HG03066 (cell line): ENCODE measurements around the gene SAXO2.
"Not testable (repeated sequence)": the region's sequence is repeated elsewhere in the genome, so short reads cannot be mapped to it uniquely, and the experiment has no call there.

ENCODE experiments used
- ATAC-seq: cut with Tn5 transposase; IDR thresholded peaks from one replicate; pipeline ENCODE4 v1.9.1; 2021; ENCODE audit warnings: low read depth; ENCODE audit not compliant: unreplicated experiment

The SAXO2 gene

GRCh38 chr15:82312586-82313349 is 50.1 kb downstream of the SAXO2 start:
- ATAC-seq: no peak

GRCh38 chr15:82313446-82313845 is 50.8 kb downstream of the SAXO2 start:
- ATAC-seq: no peak

DNA sequence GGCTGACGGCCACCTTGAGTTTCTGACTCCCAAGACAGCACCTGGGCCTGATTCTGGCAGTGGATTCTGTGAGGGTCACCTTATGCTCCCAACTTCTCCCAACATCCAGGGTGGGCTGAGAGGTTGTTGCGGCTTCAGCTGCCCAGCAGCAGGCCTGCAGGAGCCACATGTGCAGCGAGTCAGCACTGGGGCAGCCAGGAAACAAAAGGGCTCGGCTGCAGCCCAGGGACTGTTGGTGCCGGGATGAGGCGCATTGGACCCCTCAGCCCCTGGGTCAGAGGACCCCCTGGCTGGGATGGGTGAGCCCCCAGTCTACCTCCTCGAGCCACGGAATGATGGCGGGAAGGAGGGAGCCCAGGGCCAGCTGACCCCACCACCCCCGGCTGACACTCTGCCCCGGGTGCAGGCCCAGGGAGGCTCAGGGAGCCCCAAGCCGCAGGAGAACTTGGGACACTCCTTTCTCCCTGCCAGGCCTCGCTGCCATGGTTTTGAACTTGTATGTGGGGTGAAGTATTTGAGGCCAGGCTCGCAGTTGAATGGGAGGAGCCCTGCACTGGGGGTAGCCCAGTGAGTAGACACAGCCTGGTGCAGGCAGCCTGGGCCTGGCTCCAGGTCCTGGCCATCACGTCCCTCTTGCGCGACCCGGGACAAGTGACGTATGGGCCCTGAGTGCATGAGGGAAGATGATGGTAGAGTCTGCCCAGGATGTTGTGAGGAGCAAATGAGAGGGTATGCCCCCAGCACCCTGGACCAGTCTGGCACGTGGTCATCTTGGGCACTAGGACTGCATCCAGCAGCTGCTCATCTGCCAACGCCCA is 51.5 kb downstream of the SAXO2 start:
- not testable (repeated sequence) for ATAC-seq

- ATAC-seq: no peak
Measured at GRCh38 chr15:82314769-82315518, 52.3 kb downstream of the SAXO2 start.

GRCh38 chr15:82315519-82316246 is 53.1 kb downstream of the SAXO2 start:
- ATAC-seq: no peak

GRCh38 chr15:82316247-82317090 is 53.9 kb downstream of the SAXO2 start:
- ATAC-seq: not testable (repeated sequence)

- no peak for ATAC-seq
Measured at GRCh38 chr15:82317091-82317489, 54.5 kb downstream of the SAXO2 start.

DNA sequence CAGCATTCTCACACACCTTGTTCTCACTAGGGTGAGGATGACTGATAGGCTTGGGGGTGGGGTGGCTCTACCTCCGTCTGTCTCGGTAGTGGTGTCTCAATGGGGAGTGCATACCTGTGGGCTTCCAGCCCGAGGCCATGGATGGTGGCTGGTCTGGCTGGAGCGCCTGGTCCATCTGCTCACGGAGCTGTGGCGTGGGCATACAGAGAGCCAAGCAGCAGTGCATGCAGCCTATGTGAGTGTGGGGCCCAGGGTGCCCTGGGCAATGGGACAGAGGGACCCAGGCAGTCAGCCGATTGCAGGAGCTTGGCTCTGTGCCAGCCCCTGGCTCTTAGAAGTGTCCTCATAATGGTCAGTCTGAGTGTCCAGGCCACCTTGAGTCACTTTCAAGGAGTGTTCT is 54.9 kb downstream of the SAXO2 start:
- ATAC-seq: not testable (repeated sequence)

- not testable (repeated sequence) for ATAC-seq
Measured at GRCh38 chr15:82318281-82318680, 55.7 kb downstream of the SAXO2 start.

DNA sequence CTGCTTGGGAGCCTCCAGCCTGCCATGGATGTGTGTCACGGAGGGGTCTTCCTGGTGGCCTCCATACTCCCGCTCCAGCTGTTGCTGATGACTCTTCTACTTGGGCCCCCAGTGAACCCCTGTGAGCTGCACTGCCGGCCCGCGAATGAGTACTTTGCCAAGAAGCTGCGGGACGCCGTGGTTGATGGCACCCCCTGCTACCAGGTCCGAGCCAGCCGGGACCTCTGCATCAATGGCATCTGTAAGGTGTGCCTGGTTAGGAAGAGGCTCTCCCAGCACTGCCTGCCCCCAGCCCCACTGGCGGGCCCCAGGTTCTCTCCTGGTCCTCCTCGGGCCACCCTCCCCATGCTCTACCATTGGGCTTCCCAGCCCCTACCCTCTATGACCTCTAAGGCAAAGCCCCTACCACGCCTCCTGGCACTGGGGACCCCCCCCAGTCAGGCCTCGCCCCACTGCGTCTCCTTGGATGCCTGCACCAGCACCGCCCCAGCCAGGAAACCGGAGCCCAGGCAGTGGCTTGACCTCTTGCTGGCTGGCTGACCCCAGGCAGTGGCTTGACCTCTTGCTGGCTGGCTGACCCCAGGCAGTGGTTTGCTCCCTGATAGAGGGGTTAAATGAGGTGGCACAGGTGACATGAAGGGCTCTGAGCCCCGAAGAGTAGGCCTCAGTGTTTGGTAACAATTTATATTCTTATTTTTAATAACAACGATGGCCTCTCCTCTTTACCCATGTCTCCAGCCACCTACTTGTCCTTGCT is 57.1 kb downstream of the SAXO2 start:
- not testable (repeated sequence) for ATAC-seq

- not testable (repeated sequence) for ATAC-seq
Measured at GRCh38 chr15:82320861-82321260, 58.2 kb downstream of the SAXO2 start.

- ATAC-seq: not testable (repeated sequence)
Measured at GRCh38 chr15:82322488-82322887, 59.9 kb downstream of the SAXO2 start.

DNA sequence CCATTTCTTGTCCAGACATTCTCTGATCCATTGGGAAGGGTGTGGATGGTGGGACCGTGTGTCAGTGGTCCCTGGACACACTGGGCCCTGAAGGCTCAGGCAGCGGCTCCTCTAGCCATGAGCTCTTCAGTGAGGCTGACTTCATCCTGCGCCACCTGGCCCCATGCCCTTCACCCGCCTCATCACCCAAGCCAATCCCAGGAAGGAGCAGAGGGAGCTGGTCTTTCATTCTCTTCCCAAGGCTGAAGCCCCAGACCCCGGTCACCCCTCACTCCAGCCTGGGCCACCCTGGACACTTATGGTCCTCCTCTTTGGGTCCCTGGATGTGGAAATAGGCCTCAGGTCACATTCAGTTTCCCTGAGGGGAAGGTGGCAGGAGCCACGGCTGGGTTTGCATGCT is 62.2 kb downstream of the SAXO2 start:
- not testable (repeated sequence) for ATAC-seq

GRCh38 chr15:82325646-82326045 is 63.0 kb downstream of the SAXO2 start:
- not testable (repeated sequence) for ATAC-seq

GRCh38 chr15:82326896-82327295 is 64.3 kb downstream of the SAXO2 start:
- ATAC-seq: not testable (repeated sequence)

GRCh38 chr15:82327372-82327771 is 64.8 kb downstream of the SAXO2 start:
- not testable (repeated sequence) for ATAC-seq

- ATAC-seq: not testable (repeated sequence)
Measured at GRCh38 chr15:82329039-82329438, 66.4 kb downstream of the SAXO2 start.

DNA sequence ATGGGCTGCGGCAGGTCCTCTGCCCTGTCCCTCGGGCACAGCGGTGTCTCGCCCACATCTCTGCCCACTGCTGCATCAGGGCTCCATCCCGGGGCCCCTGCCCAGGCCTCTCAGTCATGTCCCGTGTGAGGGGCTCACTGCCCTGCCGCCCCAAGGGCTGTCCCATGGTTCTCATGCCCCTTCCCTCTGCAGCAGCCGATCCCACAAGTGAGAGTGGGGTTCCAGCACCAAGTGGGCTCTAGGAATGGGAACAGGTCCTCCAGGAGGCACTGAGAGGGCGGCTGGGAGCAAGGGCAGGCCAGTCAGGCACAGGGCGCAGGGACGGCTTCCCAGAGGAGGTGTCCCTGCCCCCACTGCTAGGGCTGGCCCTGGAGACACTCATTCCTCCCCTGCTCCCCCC is 68.3 kb downstream of the SAXO2 start:
- not testable (repeated sequence) for ATAC-seq
